GM19372 (cell line): ENCODE results near the gene TCEA3.

Experiments used
- ATAC-seq: cut with Tn5 transposase; IDR thresholded peaks from one replicate; pipeline ENCODE4 v1.9.1; 2021; ENCODE audit warnings: mild to moderate bottlenecking, low read depth, moderate library complexity; ENCODE audit not compliant: unreplicated experiment

Gene TCEA3

DNA sequence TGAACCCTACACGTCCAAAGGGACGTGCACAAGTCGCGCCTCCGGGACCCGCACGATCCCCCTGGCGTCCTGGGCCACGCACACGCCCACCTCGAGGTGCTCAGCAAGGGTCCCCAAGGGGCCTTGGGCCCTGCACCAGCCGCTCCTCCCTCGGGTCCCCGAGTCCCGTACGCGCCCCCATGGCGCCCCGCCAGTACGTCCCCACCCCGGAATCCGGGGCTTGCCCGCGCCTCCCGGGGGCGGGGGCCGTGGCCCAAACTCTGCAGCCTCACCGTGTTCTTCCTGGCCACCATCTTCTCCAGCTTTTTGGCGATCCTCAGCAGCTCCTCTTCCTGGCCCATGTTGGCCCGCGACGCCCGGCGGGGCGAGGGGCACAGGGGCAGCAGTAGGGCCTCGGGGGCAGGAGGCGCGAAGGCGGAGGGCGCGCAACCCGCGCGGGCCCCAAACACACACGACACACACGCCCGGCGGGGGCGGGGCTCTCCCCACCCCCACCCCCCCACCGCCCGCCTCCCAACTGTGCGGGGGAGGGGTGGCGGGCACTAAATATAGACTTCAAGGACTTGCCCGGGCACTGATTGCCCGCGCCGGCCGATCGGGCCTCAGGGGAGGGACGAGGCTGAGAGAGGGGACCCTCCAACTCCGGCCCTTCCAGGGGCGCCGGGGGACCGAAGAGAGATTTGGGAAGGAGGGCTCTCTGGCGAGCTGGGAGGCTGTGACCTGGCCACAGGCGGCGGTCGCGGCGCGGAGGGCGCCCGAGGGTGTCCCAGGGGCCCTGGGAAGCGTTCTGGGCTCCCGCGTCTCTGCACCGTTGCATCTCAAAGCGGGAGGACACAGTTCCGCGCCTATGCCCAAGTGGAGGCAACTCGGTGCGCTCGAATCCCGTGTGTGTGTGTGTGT, at the start of gene TCEA3:
Gene TCEA3, minus strand, starts transcription at position 456 of the 900 bp plus-strand sequence. Its CDS starts 115 bp downstream, at position 341.
- no peak for ATAC-seq

DNA sequence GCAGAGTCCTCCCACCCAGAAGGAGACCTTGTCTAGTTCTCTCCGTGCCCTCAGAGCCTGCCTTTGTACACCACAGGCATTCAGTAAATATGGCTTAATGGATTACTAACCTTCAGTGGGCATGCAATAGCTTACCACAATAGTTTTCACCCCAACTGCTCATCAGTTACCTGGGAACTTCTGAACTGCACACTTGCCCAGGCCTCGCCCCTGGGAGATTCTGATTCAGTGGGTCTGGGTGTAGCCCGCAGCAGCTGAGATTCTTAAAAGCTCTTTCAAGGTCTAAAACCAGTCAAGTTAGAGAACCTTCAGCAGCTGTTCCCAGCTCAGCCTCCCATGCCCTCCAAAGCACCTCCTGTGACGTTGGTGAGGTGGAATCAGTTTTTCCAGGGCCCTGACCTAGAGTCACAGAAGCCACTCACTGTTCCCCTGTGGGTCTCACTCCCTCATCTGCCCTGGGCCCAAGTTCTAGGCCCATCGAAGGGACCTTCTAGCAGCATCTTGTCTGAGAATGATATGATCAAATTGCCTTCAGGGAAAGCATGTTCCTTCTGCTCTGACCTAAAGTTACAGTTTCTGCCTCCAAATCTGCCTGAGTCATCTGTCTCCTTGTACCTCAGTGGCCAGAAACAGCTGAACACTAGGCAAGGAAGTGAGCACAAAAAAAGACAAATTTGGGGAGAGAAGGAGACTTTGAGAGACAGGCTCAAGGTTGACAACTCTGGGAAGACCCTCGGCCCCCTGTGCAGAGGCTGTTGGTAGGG, 48.7 kb upstream of the TCEA3 start:
- no peak for ATAC-seq

- ATAC-seq = no peak
Measured at GRCh38 chr1:23472351-23473036, 47.9 kb upstream of the TCEA3 start.

GRCh38 chr1:23471473-23472075, 47.0 kb upstream of the TCEA3 start:
- ATAC-seq = no peak

- ATAC-seq = no peak
Measured at GRCh38 chr1:23470282-23471070, 45.9 kb upstream of the TCEA3 start.

GRCh38 chr1:23469372-23469982, 44.9 kb upstream of the TCEA3 start:
- no peak for ATAC-seq

GRCh38 chr1:23466423-23466989, 42.0 kb upstream of the TCEA3 start:
- no peak for ATAC-seq

DNA sequence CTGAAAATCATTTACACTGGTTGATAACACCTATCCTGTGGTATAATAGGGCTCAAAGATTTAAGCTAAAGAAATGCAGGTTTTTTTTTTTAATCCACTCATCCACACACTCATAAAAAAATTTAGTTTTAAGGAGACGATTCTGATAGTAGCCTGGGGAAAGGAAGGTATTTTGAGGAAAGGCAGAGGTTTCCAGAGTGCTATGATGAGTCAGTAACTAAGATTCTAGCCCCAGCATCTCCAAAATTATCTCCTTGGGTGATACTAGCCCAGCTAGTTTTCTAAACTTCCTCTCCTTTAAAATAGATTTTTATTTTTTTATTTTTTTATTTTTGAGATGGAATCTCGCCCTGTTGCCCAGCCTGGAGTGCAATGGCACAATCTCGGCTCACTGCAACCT, 38.7 kb upstream of the TCEA3 start:
- no peak for ATAC-seq

DNA sequence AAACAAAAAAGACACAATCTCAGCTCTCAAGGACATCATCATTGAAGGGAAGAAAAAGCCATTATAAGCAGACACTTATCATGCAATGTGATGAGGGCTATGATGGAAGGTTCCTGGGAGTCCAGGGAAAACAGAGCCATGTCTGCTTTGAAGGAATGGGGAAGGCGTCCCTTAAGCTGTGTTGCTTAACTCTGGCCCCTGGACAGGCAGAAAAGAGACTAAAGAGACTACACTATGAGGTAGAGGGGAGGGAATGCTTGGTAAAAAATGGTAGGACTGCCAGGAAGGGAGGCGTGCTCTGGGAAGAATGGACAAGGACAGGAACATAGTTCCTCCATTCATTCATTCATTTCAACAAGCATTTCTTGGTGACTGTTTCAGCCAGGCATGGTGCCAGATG, 38.2 kb upstream of the TCEA3 start:
- ATAC-seq = no peak

DNA sequence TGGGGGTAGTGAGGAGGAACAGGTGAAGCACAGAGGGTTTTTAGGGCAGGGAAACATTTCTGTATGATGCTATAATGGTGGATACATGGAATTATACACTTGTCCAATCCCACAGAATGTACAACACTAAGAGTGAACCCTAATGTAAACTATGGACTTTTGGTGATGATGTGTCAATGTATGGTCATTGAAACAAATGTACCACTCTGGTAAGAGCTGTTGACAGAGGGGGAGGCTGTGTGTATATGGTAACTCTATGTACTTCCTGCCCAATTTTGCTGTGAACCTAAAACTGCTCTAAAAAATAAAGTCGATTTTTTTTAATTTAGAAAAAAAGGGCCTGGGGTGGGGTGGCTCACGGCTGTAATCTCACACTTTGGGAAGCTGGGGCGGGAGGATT, 36.5 kb upstream of the TCEA3 start:
- ATAC-seq = no peak

DNA sequence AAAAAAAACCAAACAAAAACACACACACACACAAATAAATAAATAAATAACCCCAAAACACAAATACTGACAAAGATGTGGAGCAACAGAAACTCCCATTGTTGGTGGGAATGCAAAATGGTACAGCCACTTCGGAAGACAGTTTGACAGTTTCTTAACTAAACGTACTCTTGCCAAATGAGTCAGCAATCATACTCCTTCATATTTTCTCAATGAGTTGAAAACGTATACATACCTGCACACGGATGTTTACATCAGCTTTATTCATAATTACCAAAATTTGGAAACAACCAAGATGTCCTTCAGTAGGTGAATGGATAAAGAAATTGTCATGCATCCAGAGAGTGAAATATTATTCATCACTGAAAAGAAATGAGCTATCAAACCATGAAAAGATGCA, 36.0 kb upstream of the TCEA3 start:
- ATAC-seq = no peak

DNA sequence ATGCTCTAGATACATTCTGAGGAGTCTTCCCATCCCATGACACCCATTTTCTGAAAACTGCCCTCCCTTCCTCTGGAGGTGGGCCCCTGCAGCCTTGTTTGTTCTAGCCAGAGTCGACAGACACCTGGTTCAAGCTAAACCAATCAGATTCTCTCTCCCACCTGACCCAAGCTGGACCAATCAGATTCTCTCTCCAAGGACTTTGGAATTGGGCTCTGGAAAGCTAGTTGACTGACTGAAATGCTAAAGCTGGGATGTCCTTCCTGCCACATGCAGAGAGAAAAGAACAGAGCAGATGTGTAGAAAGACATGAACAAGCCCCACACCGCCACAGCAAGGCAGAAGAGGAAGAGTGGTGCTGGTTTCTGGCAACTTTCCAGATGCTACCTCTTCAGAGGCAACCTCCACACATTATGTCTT, 34.8 kb upstream of the TCEA3 start:
- no peak for ATAC-seq

DNA sequence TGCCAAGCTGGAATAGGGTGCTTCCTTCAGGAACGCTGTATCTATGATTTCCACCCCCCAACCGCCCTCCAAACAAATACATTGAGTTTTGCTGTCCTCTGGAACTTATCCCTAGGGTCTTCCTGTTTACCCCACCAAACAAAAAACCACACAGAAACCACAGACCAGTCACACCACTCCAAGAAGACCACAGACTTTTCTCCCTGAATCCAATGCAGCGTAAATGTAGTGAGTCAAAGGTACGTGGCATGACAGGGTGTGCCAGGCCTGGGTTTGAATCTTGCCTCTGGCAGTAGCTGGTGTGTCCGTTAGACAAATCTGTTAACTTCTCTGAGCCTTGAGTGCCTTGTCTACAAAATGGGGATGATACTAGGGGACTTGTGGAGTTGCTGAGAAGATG, 31.7 kb upstream of the TCEA3 start:
- ATAC-seq = no peak

GRCh38 chr1:23453455-23454000, 29.0 kb upstream of the TCEA3 start:
- ATAC-seq = no peak

- ATAC-seq = no peak
Measured at GRCh38 chr1:23452011-23452411, 27.5 kb upstream of the TCEA3 start.

- no peak for ATAC-seq
Measured at GRCh38 chr1:23451441-23451840, 26.9 kb upstream of the TCEA3 start.

DNA sequence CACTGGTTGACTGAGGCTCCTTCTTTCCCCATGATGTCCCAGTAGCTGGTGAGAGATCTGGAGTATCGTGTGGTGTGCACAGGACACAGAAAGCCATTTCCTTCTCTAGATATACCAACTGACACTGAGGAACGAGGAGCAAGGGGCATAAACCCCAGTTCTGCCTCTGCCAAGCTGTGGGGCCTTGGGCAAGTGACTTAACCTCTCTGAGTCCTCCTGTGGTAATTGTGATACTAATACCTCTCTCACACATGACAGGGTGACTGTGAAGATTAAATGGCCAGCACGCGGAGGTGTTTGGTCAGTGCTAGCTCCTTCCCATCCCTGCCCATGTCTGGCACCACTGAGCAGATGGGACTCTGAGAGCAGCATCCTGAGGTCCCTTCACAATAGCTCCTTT, 26.3 kb upstream of the TCEA3 start:
- ATAC-seq = no peak

- no peak for ATAC-seq
Measured at GRCh38 chr1:23449958-23450357, 25.4 kb upstream of the TCEA3 start.

DNA sequence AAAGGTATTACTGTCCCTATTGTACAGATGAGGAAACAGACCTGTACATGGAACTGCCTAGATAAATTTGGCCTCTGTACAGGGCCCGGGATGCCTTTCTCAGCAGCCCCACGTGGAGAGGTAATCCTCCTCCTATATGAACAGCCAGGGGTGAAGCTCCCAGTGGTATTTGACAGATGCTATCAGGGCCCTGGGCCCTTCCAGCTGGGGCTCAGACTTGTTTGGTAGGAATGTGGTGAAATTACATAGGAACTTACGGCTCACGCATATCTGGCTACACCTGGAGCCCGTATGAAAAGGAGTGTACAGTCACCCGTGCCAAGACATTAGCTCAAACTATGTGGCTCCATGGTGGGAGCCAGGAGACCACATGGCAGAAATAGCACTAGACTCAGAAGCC, 24.8 kb upstream of the TCEA3 start:
- no peak for ATAC-seq
